ENCODE results near the gene PLCB3.

The PLCB3 gene

GRCh38 chr11:64231546-64231945 is 19.8 kb upstream of the PLCB3 start:
- CTCF ChIA-PET = no interaction called here

DNA sequence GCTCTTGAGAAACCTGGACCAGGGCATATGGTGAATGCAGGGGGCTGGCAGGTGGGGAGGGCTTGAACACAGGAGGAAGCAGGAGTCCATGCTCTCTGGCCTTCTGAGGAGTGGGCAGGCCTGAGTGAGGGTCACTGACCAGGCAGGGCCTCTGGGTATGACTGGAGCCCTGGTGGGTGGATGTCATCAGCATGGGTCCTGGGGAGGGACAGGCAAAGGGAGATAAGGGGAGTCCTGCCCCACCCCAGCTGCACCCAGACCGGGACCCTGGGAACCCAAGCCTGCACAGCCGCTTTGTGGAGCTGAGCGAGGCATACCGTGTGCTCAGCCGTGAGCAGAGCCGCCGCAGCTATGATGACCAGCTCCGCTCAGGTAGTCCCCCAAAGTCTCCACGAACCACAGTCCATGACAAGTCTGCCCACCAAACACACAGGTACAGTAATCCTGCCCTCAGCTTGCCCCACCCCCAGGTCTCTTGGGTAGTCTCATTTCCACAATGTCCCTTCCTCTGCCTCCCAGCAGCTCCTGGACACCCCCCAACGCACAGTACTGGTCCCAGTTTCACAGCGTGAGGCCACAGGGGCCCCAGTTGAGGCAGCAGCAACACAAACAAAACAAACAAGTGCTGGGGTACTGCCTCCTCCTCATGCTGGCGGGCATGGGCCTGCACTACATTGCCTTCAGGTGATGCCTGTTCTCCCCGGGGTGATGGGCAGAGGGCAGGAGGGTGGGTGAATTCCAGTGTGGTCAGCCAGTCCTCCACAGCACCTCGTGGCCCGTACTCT is 19.0 kb upstream of the PLCB3 start:
- no peak for DNase-seq (ENCODE audit: extremely low spot score)
- ChIA-PET CTCF (no interaction called here), POLR2A (interaction anchor here (1.0 to 5.3 kb wide), 2 partner anchors 12 to 175 kb away, joined by 3 to 59 read pairs; partner anchors contain the start of genes FKBP2 and PPP1R14B)
- no peak for TF ChIP-seq SP1 (IDR thresholded peaks at IDR 0.05)
- no peak for TF ChIP-seq L3MBTL2 (conservative IDR thresholded peaks at IDR 0.05)
- no peak for TF ChIP-seq NFRKB (IDR thresholded peaks at IDR 0.05)
- no peak for TF ChIP-seq ARNT (IDR thresholded peaks at IDR 0.05)
- no peak for TF ChIP-seq TARDBP (IDR thresholded peaks at IDR 0.05)
- TF ChIP-seq FOXM1 (IDR thresholded peaks at IDR 0.05; ENCODE audit: borderline replicate concordance) = no peak
- TF ChIP-seq FOXA1 (IDR thresholded peaks at IDR 0.05) = no peak
- TF ChIP-seq LEF1 (IDR thresholded peaks at IDR 0.05; ENCODE audit: borderline replicate concordance) = no peak
- TF ChIP-seq CTBP1 (IDR thresholded peaks at IDR 0.05; ENCODE audit: borderline replicate concordance) = no peak
- no peak for TF ChIP-seq HDGF (IDR thresholded peaks at IDR 0.05; ENCODE audit: borderline replicate concordance)
- no peak for TF ChIP-seq ELF4 (IDR thresholded peaks at IDR 0.05)
- no peak for TF ChIP-seq PKNOX1 (IDR thresholded peaks at IDR 0.05)
- no peak for TF ChIP-seq FOXK2 (IDR thresholded peaks at IDR 0.05)
- TF ChIP-seq BHLHE40 (IDR thresholded peaks at IDR 0.05; ENCODE audit: borderline replicate concordance) = no peak
- TF ChIP-seq SUZ12 (IDR thresholded peaks at IDR 0.05) = no peak
- TF ChIP-seq ZNF384 (IDR thresholded peaks at IDR 0.05) = no peak

More at GRCh38 chr11:64231546-64231945, 19.8 kb upstream of the PLCB3 start:
- TF ChIP-seq ZNF384 (IDR thresholded peaks at IDR 0.05) = no peak
- TF ChIP-seq L3MBTL2 (conservative IDR thresholded peaks at IDR 0.05) = no peak
- TF ChIP-seq FOXA1 (IDR thresholded peaks at IDR 0.05) = no peak
- TF ChIP-seq ELF4 (IDR thresholded peaks at IDR 0.05) = no peak
- no peak for TF ChIP-seq BHLHE40 (IDR thresholded peaks at IDR 0.05; ENCODE audit: borderline replicate concordance)
- no peak for TF ChIP-seq HDGF (IDR thresholded peaks at IDR 0.05; ENCODE audit: borderline replicate concordance)
- TF ChIP-seq LEF1 (IDR thresholded peaks at IDR 0.05; ENCODE audit: borderline replicate concordance) = no peak
- TF ChIP-seq FOXM1 (IDR thresholded peaks at IDR 0.05; ENCODE audit: borderline replicate concordance) = no peak
- no peak for TF ChIP-seq NFRKB (IDR thresholded peaks at IDR 0.05)
- TF ChIP-seq ARNT (IDR thresholded peaks at IDR 0.05) = no peak
- no peak for TF ChIP-seq TARDBP (IDR thresholded peaks at IDR 0.05)
- no peak for DNase-seq (ENCODE audit: extremely low spot score)
- POLR2A ChIA-PET = interaction anchor here (1.0 to 5.3 kb wide), 3 partner anchors 13 to 176 kb away, joined by 3 to 59 read pairs (median 3); partner anchors contain the start of genes FKBP2 and PPP1R14B

DNA sequence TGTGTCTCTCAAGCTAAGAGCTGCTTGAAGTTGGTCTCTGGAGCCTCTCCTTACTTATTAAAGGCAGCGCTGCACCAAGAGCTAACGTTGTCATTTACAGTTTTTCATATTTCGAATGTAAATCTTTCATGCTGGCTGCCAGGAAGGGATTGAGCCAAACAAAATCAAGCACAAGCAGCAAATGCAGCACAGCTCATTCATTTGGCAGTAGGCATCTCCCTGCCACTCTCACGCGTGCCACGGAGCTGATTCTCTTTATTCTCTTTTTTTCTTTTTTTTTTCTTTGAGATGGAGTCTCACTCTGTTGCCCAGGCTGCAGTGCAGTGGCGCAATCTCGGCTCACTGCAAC is 18.4 kb upstream of the PLCB3 start:
- POLR2A ChIA-PET = interaction anchor here (5.3 kb wide), 1 partner anchor 12 kb away, joined by 59 read pairs; the partner anchor contains the start of genes FKBP2 and PPP1R14B
- no peak for DNase-seq (ENCODE audit: extremely low spot score)
- TF ChIP-seq FOXM1 (IDR thresholded peaks at IDR 0.05; ENCODE audit: borderline replicate concordance) (no peak), ARNT (IDR thresholded peaks at IDR 0.05) (no peak), NFRKB (IDR thresholded peaks at IDR 0.05) (no peak), CTBP1 (IDR thresholded peaks at IDR 0.05; ENCODE audit: borderline replicate concordance) (no peak), TARDBP (IDR thresholded peaks at IDR 0.05) (no peak), L3MBTL2 (conservative IDR thresholded peaks at IDR 0.05) (no peak), PKNOX1 (IDR thresholded peaks at IDR 0.05) (no peak), SP1 (IDR thresholded peaks at IDR 0.05) (no peak), FOXA1 (IDR thresholded peaks at IDR 0.05) (no peak), BHLHE40 (IDR thresholded peaks at IDR 0.05; ENCODE audit: borderline replicate concordance) (no peak), FOXK2 (IDR thresholded peaks at IDR 0.05) (no peak), LEF1 (IDR thresholded peaks at IDR 0.05; ENCODE audit: borderline replicate concordance) (no peak), ZNF384 (IDR thresholded peaks at IDR 0.05) (no peak), SUZ12 (IDR thresholded peaks at IDR 0.05) (no peak), ELF4 (IDR thresholded peaks at IDR 0.05) (no peak)
- CTCF ChIA-PET = no interaction called here

DNA sequence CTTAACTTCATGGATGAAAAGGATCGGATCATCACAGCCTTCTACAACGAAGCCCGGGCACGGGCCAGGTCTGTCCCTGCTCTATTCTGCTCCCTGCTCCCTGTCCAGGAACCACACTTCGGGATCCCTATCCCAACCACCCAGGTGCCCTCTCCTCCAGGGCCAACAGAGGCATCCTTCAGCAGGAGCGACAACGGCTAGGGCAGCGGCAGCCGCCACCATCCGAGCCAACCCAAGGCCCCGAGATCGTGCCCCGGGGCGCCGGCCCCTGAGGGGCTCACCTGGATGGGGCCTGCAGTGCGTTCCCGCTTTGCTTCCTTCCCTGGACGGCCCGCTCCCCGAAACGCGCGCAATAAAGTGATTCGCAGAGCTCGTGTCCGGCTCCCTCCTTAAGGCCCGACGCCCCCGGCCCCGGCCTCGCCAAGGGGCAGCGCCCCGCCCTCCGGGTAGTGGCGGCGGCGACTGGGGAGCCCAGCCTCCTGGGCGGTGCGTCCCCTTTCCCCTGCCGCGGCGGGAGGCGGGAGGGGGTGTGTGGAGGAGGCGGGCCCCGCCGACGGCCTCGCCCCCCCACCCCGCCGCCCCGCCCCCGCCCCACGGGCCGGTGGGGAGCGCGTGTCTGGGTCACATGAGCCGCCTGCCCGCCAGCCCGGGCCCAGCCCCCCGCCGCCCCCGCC is 17.3 kb upstream of the PLCB3 start, which contains the start of gene VEGFB:
VEGFB (plus strand) TSS at position 672 of the 674 bp plus-strand sequence. CDS start 250 bp downstream, outside the sequence.
- CTCF ChIA-PET = interaction anchor here (0.6 kb wide), 1 partner anchor 17 kb away, joined by 3 read pairs; no protein-coding TSS in a partner anchor
- DNase-seq (ENCODE audit: extremely low spot score) = no peak
- TF ChIP-seq ZNF384 (IDR thresholded peaks at IDR 0.05) (no peak), BHLHE40 (IDR thresholded peaks at IDR 0.05; ENCODE audit: borderline replicate concordance) (no peak), ARNT (IDR thresholded peaks at IDR 0.05) (no peak), FOXK2 (IDR thresholded peaks at IDR 0.05) (no peak), NFRKB (IDR thresholded peaks at IDR 0.05) (no peak), FOXA1 (IDR thresholded peaks at IDR 0.05) (no peak), SUZ12 (IDR thresholded peaks at IDR 0.05) (no peak), LEF1 (IDR thresholded peaks at IDR 0.05; ENCODE audit: borderline replicate concordance) (no peak), FOXM1 (IDR thresholded peaks at IDR 0.05; ENCODE audit: borderline replicate concordance) (no peak), SP1 (IDR thresholded peaks at IDR 0.05) (no peak), CTBP1 (IDR thresholded peaks at IDR 0.05; ENCODE audit: borderline replicate concordance) (no peak), ELF4 (IDR thresholded peaks at IDR 0.05) (no peak), TARDBP (IDR thresholded peaks at IDR 0.05) (no peak), HDGF (IDR thresholded peaks at IDR 0.05; ENCODE audit: borderline replicate concordance) (no peak), PKNOX1 (IDR thresholded peaks at IDR 0.05) (no peak), L3MBTL2 (conservative IDR thresholded peaks at IDR 0.05) (no peak)
- POLR2A ChIA-PET = interaction anchor here (0.7 to 5.3 kb wide), 3 partner anchors 10 to 49 kb away, joined by 3 to 59 read pairs (median 4); partner anchors contain the start of genes FKBP2 and PPP1R14B
